ENCODE data around the gene UNC80.

GRCh38 chr2:210022824-210023223 is 251.2 kb downstream of the UNC80 start:
- TF ChIP-seq CTCF (IDR thresholded peaks at IDR 0.05) = no peak
- TF ChIP-seq POLR2A (IDR thresholded peaks at IDR 0.05) = no peak
